CD14-positive monocyte (primary cell): ENCODE results near the gene CST9. TPM values are rescaled to one million over a fixed set of nuclear protein-coding genes. Genes with fewer than 3 reads are reported as not detected.
A peak's percentile ranks its signal among the peaks of the same experiment; 100 is the strongest.

Experiments
- DNase-seq, 3 donors: peaks; one replicate each; pipeline ENCODE4 v3.0.0-alpha.2; 2011 to 2022
- H2AFZ ChIP-seq: 2 replicates; pipeline ENCODE4 v1.6.0; 2012; ENCODE audit warnings: mild to moderate bottlenecking, low read depth, low read length, inconsistent platforms; ENCODE audit not compliant: insufficient read depth, poor library complexity, severe bottlenecking
- H3K27ac ChIP-seq, 2 donors: 1 replicate in 1 of 2; 2 replicates in 1 of 2; pipeline ENCODE4 v1.5.1; 2012 to 2013; ENCODE audit warnings: low read length in 2 of 2, control low read depth in 1 of 2, inconsistent platforms in 1 of 2, low read depth in 1 of 2, mild to moderate bottlenecking in 1 of 2
- H3K27me3 ChIP-seq, 2 donors: one replicate each; pipeline versions ENCODE4 v1.6.0 to v1.6.1; 2011 to 2013; ENCODE audit warnings: low read length in 2 of 2; ENCODE audit not compliant: control insufficient read depth in 2 of 2, insufficient read depth in 2 of 2
- H3K36me3 ChIP-seq, 2 donors: replicated peaks in 1 of 2; 1 replicate in 1 of 2; 2 replicates in 1 of 2; pipeline versions ENCODE4 v1.5.1 to v1.6.1; 2012 to 2013; ENCODE audit warnings: low read length in 2 of 2, control low read depth in 1 of 2, inconsistent platforms in 1 of 2, mild to moderate bottlenecking in 1 of 2; ENCODE audit not compliant: insufficient read depth in 2 of 2, control insufficient read depth in 1 of 2
- H3K4me1 ChIP-seq, 2 donors: 1 replicate in 1 of 2; 2 replicates in 1 of 2; pipeline versions ENCODE4 v1.5.1 to v1.6.1; 2012 to 2013; ENCODE audit warnings: low read length in 2 of 2, control low read depth in 1 of 2, inconsistent platforms in 1 of 2, mild to moderate bottlenecking in 1 of 2, moderate library complexity in 1 of 2; ENCODE audit not compliant: insufficient read depth in 2 of 2, control insufficient read depth in 1 of 2
- H3K4me2 ChIP-seq: replicated peaks from 2 replicates; pipeline ENCODE3; 2012; ENCODE audit warnings: low read length, moderate library complexity, mild to moderate bottlenecking; ENCODE audit not compliant: poor library complexity, severe bottlenecking; ENCODE audit errors: extremely low read depth
- H3K4me3 ChIP-seq, 3 experiments: fragments of 200-600 bp in 1 of 3; sonication (generic) in 1 of 3; replicated peaks in 1 of 3; 1 replicate in 2 of 3; 2 replicates in 1 of 3; pipeline ENCODE4 v1.5.1; 2011 to 2013; ENCODE audit warnings: low read length in 3 of 3, mild to moderate bottlenecking in 3 of 3, control low read depth in 2 of 3, low read depth in 2 of 3, inconsistent platforms in 1 of 3, moderate library complexity in 1 of 3
- H3K79me2 ChIP-seq: 2 replicates; pipeline ENCODE4 v1.6.0; 2012; ENCODE audit warnings: mild to moderate bottlenecking, control low read depth, inconsistent platforms, low read length, moderate library complexity; ENCODE audit not compliant: insufficient read depth
- H3K9ac ChIP-seq: 2 replicates; pipeline ENCODE4 v1.6.0; 2017; ENCODE audit warnings: low read length, mild to moderate bottlenecking; ENCODE audit not compliant: insufficient read depth, poor library complexity, severe bottlenecking
- H3K9me3 ChIP-seq, 2 donors: replicated peaks in 1 of 2; 1 replicate in 1 of 2; 2 replicates in 1 of 2; pipeline versions ENCODE4 v1.5.1 to v1.6.1; 2012 to 2013; ENCODE audit warnings: low read length in 2 of 2, control low read depth in 1 of 2; ENCODE audit not compliant: control insufficient read depth in 1 of 2, insufficient read depth in 1 of 2
- H4K20me1 ChIP-seq: 2 replicates; pipeline ENCODE4 v1.6.0; 2012; ENCODE audit warnings: mild to moderate bottlenecking, low read length, control low read depth, moderate library complexity; ENCODE audit not compliant: insufficient read depth
- H3K27ac Mint-ChIP-seq, 7 donors: one replicate each; pipeline ENCODE4 v1.8.0; 2020; ENCODE audit warnings: mild to moderate bottlenecking in 7 of 7, mixed read lengths in 7 of 7, moderate library complexity in 6 of 7, inconsistent platforms in 2 of 7
- H3K27me3 Mint-ChIP-seq, 3 donors: one replicate each; pipeline ENCODE4 v1.8.0; 2021 to 2022; ENCODE audit warnings: low read depth in 3 of 3, mild to moderate bottlenecking in 3 of 3, mixed read lengths in 3 of 3, moderate library complexity in 3 of 3, inconsistent platforms in 1 of 3
- H3K36me3 Mint-ChIP-seq, 2 donors: one replicate each; pipeline ENCODE4 v1.8.0; 2020; ENCODE audit warnings: mixed read lengths in 2 of 2, inconsistent platforms in 1 of 2, mild to moderate bottlenecking in 1 of 2
- H3K4me1 Mint-ChIP-seq: one replicate; pipeline ENCODE4 v1.8.0; 2020; ENCODE audit warnings: mild to moderate bottlenecking, mixed read lengths
- H3K4me3 Mint-ChIP-seq, 2 donors: one replicate each; pipeline ENCODE4 v1.8.0; 2020; ENCODE audit warnings: mild to moderate bottlenecking in 2 of 2, mixed read lengths in 2 of 2, moderate library complexity in 1 of 2
- H3K9me3 Mint-ChIP-seq, 7 donors: one replicate each; pipeline ENCODE4 v1.8.0; 2020 to 2022; ENCODE audit warnings: mixed read lengths in 7 of 7, mild to moderate bottlenecking in 6 of 7, moderate library complexity in 6 of 7, inconsistent platforms in 2 of 7
- WGBS: methylation state at CpG from one replicate; pipeline ENCODE4 v1.1.5; 2013; ENCODE audit warnings: missing lambda C conversion rate; ENCODE audit not compliant: insufficient coverage; 5-methylcytosine and 5-hydroxymethylcytosine counted together
- intact Hi-C, 2 donors: fragments of 100-400 bp; cut with micrococcal nuclease; formaldehyde crosslinking; loops; one replicate each; pipeline versions ENCODE4 v1.15.0 to v1.15.1; 2023
- polyA plus RNA-seq, 3 donors: library from polyadenylated mRNA; depleted of rRNA in 1 of 3; unstranded in 2 of 3; stranded (reverse) in 1 of 3; fragments of 300-500 nt in 2 of 3; fragments of >200 nt in 1 of 3; fragmentation: Illumina TruSeq in 2 of 3; gene quantifications; 1 replicate in 2 of 3; 2 replicates in 1 of 3; pipeline ENCODE4 v1.2.3, GENCODE V29; 2012 to 2021
- TF ChIP-seq, protein P1 (sequence below): fragments of 200-600 bp; IDR thresholded peaks from one replicate; pipeline ENCODE4 v1.8.0; 2022; ENCODE audit warnings: antibody characterized with exemption, mild to moderate bottlenecking

Gene CST9
- polyA plus RNA-seq, 3 donors = 0.13 TPM; not detected in 2

DNA sequence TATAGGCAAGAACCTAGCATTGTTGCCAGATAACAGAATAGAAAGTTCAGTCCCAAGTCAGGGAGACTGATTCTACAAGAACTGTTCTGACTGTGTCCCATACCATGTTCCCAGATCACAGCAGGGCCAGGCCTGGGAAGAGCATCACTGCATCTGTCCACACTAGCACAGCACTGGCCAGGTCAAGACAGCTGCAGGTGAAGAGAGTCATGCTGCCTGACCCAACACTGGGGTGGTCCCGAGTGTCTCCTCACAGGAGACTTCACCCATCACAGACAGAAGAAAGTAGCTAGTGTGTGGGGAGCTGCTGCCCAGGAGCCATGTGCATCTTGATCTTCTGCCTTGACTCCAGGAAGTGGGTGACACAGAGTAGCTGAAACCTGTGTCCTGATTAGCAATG lies 36.1 kb downstream of the CST9 start:
- no peaks in the 10 kb centered on the region for H3K4me1 ChIP-seq
- no peak overlapping the region for H3K4me3 Mint-ChIP-seq
- H2AFZ ChIP-seq = no peak overlapping the region
- no peaks in the 10 kb centered on the region for H4K20me1 ChIP-seq
- no CpG with 5 or more reads among the region's 1 CpG for WGBS
- intact Hi-C loops = no loop called here
- no peak overlapping the region for H3K4me2 ChIP-seq
- H3K79me2 ChIP-seq = no peaks in the 10 kb centered on the region
- H3K27ac Mint-ChIP-seq = peak overlapping the region in 1 of 7 donors; percentile 17
- no peaks in the 10 kb centered on the region for H3K36me3 ChIP-seq
- no peak overlapping the region for H3K4me3 ChIP-seq
- no peak for DNase-seq
- H3K9me3 Mint-ChIP-seq = peaks cover 0 to 5% (median 0%) of the 10 kb centered on the region in 7 donors
- no peak overlapping the region for H3K9ac ChIP-seq
- no peak overlapping the region for H3K27ac ChIP-seq
- H3K36me3 Mint-ChIP-seq = no peaks in the 10 kb centered on the region
- H3K27me3 Mint-ChIP-seq = peaks cover 0 to 7% (median 2%) of the 10 kb centered on the region in 3 donors
- no peaks in the 10 kb centered on the region for H3K27me3 ChIP-seq
- H3K4me1 Mint-ChIP-seq = peaks cover 1% of the 10 kb centered on the region
- TF ChIP-seq, protein P1, sequence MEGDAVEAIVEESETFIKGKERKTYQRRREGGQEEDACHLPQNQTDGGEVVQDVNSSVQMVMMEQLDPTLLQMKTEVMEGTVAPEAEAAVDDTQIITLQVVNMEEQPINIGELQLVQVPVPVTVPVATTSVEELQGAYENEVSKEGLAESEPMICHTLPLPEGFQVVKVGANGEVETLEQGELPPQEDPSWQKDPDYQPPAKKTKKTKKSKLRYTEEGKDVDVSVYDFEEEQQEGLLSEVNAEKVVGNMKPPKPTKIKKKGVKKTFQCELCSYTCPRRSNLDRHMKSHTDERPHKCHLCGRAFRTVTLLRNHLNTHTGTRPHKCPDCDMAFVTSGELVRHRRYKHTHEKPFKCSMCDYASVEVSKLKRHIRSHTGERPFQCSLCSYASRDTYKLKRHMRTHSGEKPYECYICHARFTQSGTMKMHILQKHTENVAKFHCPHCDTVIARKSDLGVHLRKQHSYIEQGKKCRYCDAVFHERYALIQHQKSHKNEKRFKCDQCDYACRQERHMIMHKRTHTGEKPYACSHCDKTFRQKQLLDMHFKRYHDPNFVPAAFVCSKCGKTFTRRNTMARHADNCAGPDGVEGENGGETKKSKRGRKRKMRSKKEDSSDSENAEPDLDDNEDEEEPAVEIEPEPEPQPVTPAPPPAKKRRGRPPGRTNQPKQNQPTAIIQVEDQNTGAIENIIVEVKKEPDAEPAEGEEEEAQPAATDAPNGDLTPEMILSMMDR = no peak
- H3K9me3 ChIP-seq = no peaks in the 10 kb centered on the region

DNA sequence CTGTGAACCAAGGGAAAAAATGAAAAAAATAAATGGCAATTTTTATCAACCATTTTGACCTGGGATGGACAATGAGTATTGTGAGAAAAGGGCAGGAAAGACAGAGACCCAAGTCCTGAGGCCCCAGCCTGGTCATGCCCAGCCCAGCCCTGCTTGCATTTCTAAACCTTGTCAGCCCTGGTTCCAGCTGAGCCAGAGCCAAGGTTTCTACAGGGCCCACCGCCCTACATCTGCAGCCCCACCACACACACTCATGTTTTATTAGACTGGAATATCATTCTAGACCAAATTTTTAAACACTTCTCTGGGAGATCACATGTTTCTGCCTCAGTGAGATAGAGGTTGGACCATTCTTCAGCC lies 36.8 kb downstream of the CST9 start:
- no peak overlapping the region for H3K4me3 Mint-ChIP-seq
- no peaks in the 10 kb centered on the region for H3K36me3 ChIP-seq
- no CpG with 5 or more reads among the region's 1 CpG for WGBS

More for the DNA sequence above, 36.8 kb downstream of the CST9 start:
- no peaks in the 10 kb centered on the region for H3K4me1 ChIP-seq
- no peaks in the 10 kb centered on the region for H4K20me1 ChIP-seq
- H3K27me3 ChIP-seq = no peaks in the 10 kb centered on the region
- Mint-ChIP-seq H3K27me3 (peaks cover 0 to 7% (median 2%) of the 10 kb centered on the region in 3 donors), H3K9me3 (peaks cover 0 to 5% (median 0%) of the 10 kb centered on the region in 7 donors), H3K27ac (no peak overlapping the region), H3K36me3 (no peaks in the 10 kb centered on the region), H3K4me1 (peaks cover 1% of the 10 kb centered on the region)
- no peak overlapping the region for H3K4me3 ChIP-seq
- DNase-seq = no peak
- TF ChIP-seq, protein P1 = no peak
- no peak overlapping the region for H3K4me2 ChIP-seq
- no peak overlapping the region for H3K9ac ChIP-seq
- intact Hi-C loops = no loop called here
- no peak overlapping the region for H2AFZ ChIP-seq
- H3K79me2 ChIP-seq = no peaks in the 10 kb centered on the region
- no peaks in the 10 kb centered on the region for H3K9me3 ChIP-seq
- H3K27ac ChIP-seq = no peak overlapping the region
